ENCODE results near the gene RIN3.

GRCh38 chr14:92567173-92567725 lies 53.7 kb downstream of the RIN3 start:
- TF ChIP-seq POLR2A (IDR thresholded peaks at IDR 0.05) (no peak), CTCF (IDR thresholded peaks at IDR 0.05) (no peak)
